HEK293 (cell line): Measurements from ENCODE around the gene NEK11.

Experiments
- CTCF ChIA-PET: fragments of 350-600 bp; formaldehyde crosslinking; extraction: SDS; loops from one replicate; lab custom pipeline; 2021; ENCODE audit warnings: antibody characterized with exemption; lab: Yijun Ruan, JAX
- POLR2A ChIA-PET: fragments of 300-600 bp; formaldehyde crosslinking; extraction: SDS; loops from one replicate; lab custom pipeline; 2020; ENCODE audit warnings: antibody characterized with exemption, inconsistent platforms; lab: Yijun Ruan, JAX
- H3K27ac ChIP-seq: fragments of 200-500 bp; sonication (Bioruptor generic); 2 replicates; pipeline ENCODE4 v1.5.1; 2014; ENCODE audit warnings: low read depth, low read length, control low read depth, inconsistent platforms; ENCODE audit errors: extremely low read depth
- H3K36me3 ChIP-seq, 2 experiments: fragments of 200-500 bp in 1 of 2; sonication (Bioruptor generic) in 1 of 2; 1 replicate in 1 of 2; 2 replicates in 1 of 2; pipeline ENCODE4 v1.5.1; 2014 to 2017; ENCODE audit warnings: inconsistent platforms in 2 of 2, low read length in 2 of 2; ENCODE audit not compliant: control insufficient read depth in 2 of 2, insufficient read depth in 1 of 2
- H3K4me1 ChIP-seq: fragments of 200-500 bp; sonication (Bioruptor generic); 2 replicates; pipeline ENCODE4 v1.5.1; 2014; ENCODE audit warnings: mild to moderate bottlenecking, low read length, inconsistent platforms; ENCODE audit not compliant: control insufficient read depth, insufficient read depth
- H3K4me3 ChIP-seq: 2 replicates; pipeline ENCODE4 v1.5.1; 2011; ENCODE audit warnings: low read depth, mild to moderate bottlenecking, control low read depth, low read length, moderate library complexity
- H3K9me3 ChIP-seq: fragments of 200-500 bp; sonication (Bioruptor generic); 2 replicates; pipeline ENCODE4 v1.5.1; 2014; ENCODE audit warnings: low read depth, low read length, inconsistent platforms; ENCODE audit not compliant: control insufficient read depth, insufficient read depth
- EGR2 ChIP-seq: fragments of 450-650 bp; formaldehyde crosslinking; IDR thresholded peaks from 2 replicates; pipeline ENCODE4 v1.5.1; 2016; ENCODE audit warnings: low read depth, missing biosample characterization, missing genetic modification characterization
- ELK4 ChIP-seq: IDR thresholded peaks from 2 replicates; pipeline ENCODE4 v1.6.1; 2011; ENCODE audit warnings: mild to moderate bottlenecking, low read depth, low read length, borderline replicate concordance
- GLIS2 ChIP-seq: fragments of 450-650 bp; formaldehyde crosslinking; IDR thresholded peaks from 2 replicates; pipeline ENCODE4 v1.5.1; 2016; ENCODE audit warnings: missing biosample characterization, missing genetic modification characterization
- KLF16 ChIP-seq: fragments of 450-650 bp; formaldehyde crosslinking; IDR thresholded peaks from 2 replicates; pipeline ENCODE4 v1.5.1; 2017; ENCODE audit warnings: missing biosample characterization, missing genetic modification characterization
- OVOL3 ChIP-seq: fragments of 450-650 bp; formaldehyde crosslinking; IDR thresholded peaks from 2 replicates; pipeline ENCODE4 v1.5.1; 2016; ENCODE audit warnings: missing biosample characterization, missing genetic modification characterization
- PRDM2 ChIP-seq: fragments of 450-650 bp; formaldehyde crosslinking; IDR thresholded peaks from 2 replicates; pipeline ENCODE4 v1.5.1; 2016; ENCODE audit warnings: missing biosample characterization, missing genetic modification characterization, borderline replicate concordance
- RBAK ChIP-seq: fragments of 450-650 bp; formaldehyde crosslinking; IDR thresholded peaks from 2 replicates; pipeline ENCODE4 v1.5.1; 2016; ENCODE audit warnings: missing biosample characterization, missing genetic modification characterization
- SP7 ChIP-seq: fragments of 450-650 bp; formaldehyde crosslinking; IDR thresholded peaks from 2 replicates; pipeline ENCODE4 v1.5.1; 2016; ENCODE audit warnings: missing biosample characterization, missing genetic modification characterization
- ZBTB11 ChIP-seq: fragments of 450-650 bp; formaldehyde crosslinking; conservative IDR thresholded peaks from 2 replicates; pipeline ENCODE4 v1.5.1; 2016; ENCODE audit warnings: low read depth, missing biosample characterization, missing genetic modification characterization
- ZNF114 ChIP-seq: fragments of 450-650 bp; formaldehyde crosslinking; IDR thresholded peaks from 2 replicates; pipeline ENCODE4 v1.5.0; 2017; ENCODE audit warnings: missing biosample characterization, missing genetic modification characterization
- ZNF157 ChIP-seq: fragments of 450-650 bp; formaldehyde crosslinking; IDR thresholded peaks from 2 replicates; pipeline ENCODE4 v1.5.1; 2016; ENCODE audit warnings: missing biosample characterization, missing genetic modification characterization
- ZNF175 ChIP-seq: fragments of 450-650 bp; formaldehyde crosslinking; IDR thresholded peaks from 2 replicates; pipeline ENCODE4 v1.5.1; 2016; ENCODE audit warnings: missing biosample characterization, missing genetic modification characterization
- ZNF391 ChIP-seq: fragments of 450-650 bp; formaldehyde crosslinking; IDR thresholded peaks from 2 replicates; pipeline ENCODE4 v1.5.1; 2016; ENCODE audit warnings: low read depth, missing biosample characterization, missing genetic modification characterization, borderline replicate concordance
- ZNF629 ChIP-seq: fragments of 450-650 bp; formaldehyde crosslinking; IDR thresholded peaks from 2 replicates; pipeline ENCODE4 v1.5.1; 2017; ENCODE audit warnings: missing biosample characterization, missing genetic modification characterization
- ZNF692 ChIP-seq: fragments of 450-650 bp; formaldehyde crosslinking; IDR thresholded peaks from 2 replicates; pipeline ENCODE4 v1.5.1; 2016; ENCODE audit warnings: missing biosample characterization, missing genetic modification characterization
- ZNF76 ChIP-seq: fragments of 450-650 bp; formaldehyde crosslinking; IDR thresholded peaks from 2 replicates; pipeline ENCODE4; 2016; ENCODE audit warnings: low read depth, missing biosample characterization, missing genetic modification characterization, borderline replicate concordance
- ZNF837 ChIP-seq: fragments of 450-650 bp; formaldehyde crosslinking; IDR thresholded peaks from 2 replicates; pipeline ENCODE4 v1.5.1; 2016; ENCODE audit warnings: missing biosample characterization, missing genetic modification characterization
- ZSCAN4 ChIP-seq: fragments of 450-650 bp; formaldehyde crosslinking; IDR thresholded peaks from 2 replicates; pipeline ENCODE4 v1.5.1; 2017; ENCODE audit warnings: missing biosample characterization, missing genetic modification characterization

The NEK11 gene

GRCh38 chr3:131370935-131371687 is 344.4 kb downstream of the NEK11 start (continued):
- TF ChIP-seq PRDM2 (tag by site-specific recombination) (no peak), ZNF837 (tag by site-specific recombination) (no peak)

- H3K27ac ChIP-seq = no peak overlapping the region
- ChIA-PET CTCF (interaction anchor here (0.6 kb wide), 1 partner anchor 8 kb away, joined by 3 read pairs; no protein-coding TSS in a partner anchor), POLR2A (no interaction called here)
- H3K9me3 ChIP-seq = no peaks in the 10 kb centered on the region
- H3K36me3 ChIP-seq = peaks cover 0 to 12% of the 10 kb centered on the region in 2 experiments; a peak in 1 of 3 replicates
- H3K4me3 ChIP-seq = no peak overlapping the region
- TF ChIP-seq ZNF175 (no peak), ZNF629 (tag by site-specific recombination) (no peak), ZNF157 (tag by site-specific recombination) (no peak), RBAK (tag by site-specific recombination) (no peak), ZNF692 (tag by site-specific recombination) (no peak)
- H3K4me1 ChIP-seq = no peaks in the 10 kb centered on the region
Observed at GRCh38 chr3:131371688-131372066, 345.0 kb downstream of the NEK11 start.

- Histone ChIP-seq H3K27ac (no peak overlapping the region), H3K4me3 (no peak overlapping the region), H3K9me3 (no peaks in the 10 kb centered on the region), H3K4me1 (no peaks in the 10 kb centered on the region), H3K36me3 (peaks cover 0 to 12% of the 10 kb centered on the region in 2 experiments; a peak in 1 of 3 replicates)
- ChIA-PET POLR2A (no interaction called here), CTCF (no interaction called here)
- TF ChIP-seq ZNF76 (no peak), ZNF114 (tag by site-specific recombination) (no peak), SP7 (tag by site-specific recombination) (no peak), OVOL3 (tag by site-specific recombination) (no peak), ZBTB11 (tag by site-specific recombination) (no peak), EGR2 (tag by site-specific recombination) (no peak), KLF16 (tag by site-specific recombination) (no peak), ZNF629 (tag by site-specific recombination) (no peak), GLIS2 (tag by site-specific recombination) (no peak), ZSCAN4 (tag by site-specific recombination) (no peak), ELK4 (no peak), ZNF391 (tag by site-specific recombination) (no peak)
Observed at GRCh38 chr3:131374741-131375140, 348.1 kb downstream of the NEK11 start.
